Bronchial epithelial cell (primary cell): ENCODE data around the gene TOP3A. TPM values are rescaled to one million over a fixed set of nuclear protein-coding genes. Genes with fewer than 3 reads are reported as not detected.
A peak's percentile ranks its signal among the peaks of the same experiment; 100 is the strongest.

Experiments
- DNase-seq: peaks from one replicate; pipeline ENCODE4 v3.0.0-alpha.2; 2010; ENCODE audit warnings: low read depth
- FAIRE-seq: peaks from 2 replicates; lab custom pipeline; 2011; peaks lifted over from hg19 to GRCh38; lab: Jason Lieb, UNC
- H3K27me3 ChIP-seq: 2 replicates; pipeline ENCODE4 v1.5.1; 2011; ENCODE audit warnings: low read length; ENCODE audit not compliant: control insufficient read depth, insufficient read depth
- H3K36me3 ChIP-seq: 2 replicates; pipeline ENCODE4 v1.5.1; 2011; ENCODE audit warnings: low read length; ENCODE audit not compliant: control insufficient read depth, insufficient read depth
- H3K4me3 ChIP-seq: 2 replicates; pipeline ENCODE4 v1.5.1; 2011; ENCODE audit warnings: mild to moderate bottlenecking, low read depth, low read length, control low read depth
- CTCF ChIP-seq: IDR thresholded peaks from 2 replicates; pipeline ENCODE4 v1.5.1; 2011; ENCODE audit warnings: mild to moderate bottlenecking, moderate library complexity, low read length, control low read depth, inconsistent platforms; ENCODE audit not compliant: insufficient read depth, severe bottlenecking
- total RNA-seq: library from RNA; depleted of rRNA; stranded (reverse); fragments of >200 nt; gene quantifications from 2 replicates; pipeline ENCODE4 v1.2.1, GENCODE V29; 2014

The TOP3A gene
- total RNA-seq, 1 donor from 2014 or later = 22.4 TPM

DNA sequence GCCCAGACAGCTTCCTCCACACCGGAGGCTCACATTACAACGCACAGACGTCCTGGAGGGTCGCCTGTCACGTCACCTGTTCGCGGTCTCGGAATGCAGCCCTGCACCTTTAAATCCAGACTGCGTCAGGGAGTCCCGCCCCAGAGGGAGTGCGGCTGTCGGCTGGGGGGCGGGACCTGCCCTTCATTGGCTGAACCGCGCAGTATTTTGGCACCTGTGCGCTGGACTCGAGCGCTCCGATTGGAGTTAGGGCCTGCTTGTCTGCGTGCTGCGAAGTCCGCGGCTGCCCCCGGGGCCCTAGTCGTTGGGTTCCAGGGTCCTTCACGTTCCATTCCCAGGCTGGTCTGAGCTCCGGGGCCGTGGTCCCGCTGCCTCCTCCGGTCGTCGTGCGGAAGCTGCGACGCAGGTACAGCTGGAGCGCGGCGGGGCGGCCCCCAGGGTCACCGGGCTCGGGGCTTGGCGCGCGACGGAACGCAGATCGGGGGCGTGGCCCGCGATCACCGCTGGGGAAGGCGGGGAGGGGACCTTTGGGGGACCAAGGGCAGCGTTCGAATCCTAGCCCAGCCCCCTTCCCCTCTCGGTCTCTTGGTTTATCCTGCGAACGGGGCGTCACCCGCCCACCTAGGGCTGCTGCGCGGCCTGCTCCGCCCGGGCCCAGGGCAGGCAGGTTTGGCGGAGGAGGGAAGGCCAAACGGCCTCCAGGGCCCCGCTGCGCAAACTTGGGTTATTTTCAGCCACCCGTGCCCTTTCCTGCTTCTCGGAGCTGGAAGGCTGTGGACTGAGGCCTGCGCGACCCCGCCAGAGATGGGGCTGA, 54.3 kb downstream of the TOP3A start, which contains the start of gene MIEF2:
Gene MIEF2 (plus strand): TSS at position 331 of the 814 bp plus-strand sequence. CDS start 2,059 bp downstream, outside the sequence.
- H3K36me3 ChIP-seq = peaks cover 32% of the 10 kb centered on the region

GRCh38 chr17:18259621-18260331, 55.0 kb downstream of the TOP3A start:
- DNase-seq = peak; percentile 89
- H3K27me3 ChIP-seq = no peaks in the 10 kb centered on the region
- H3K36me3 ChIP-seq = peaks cover 38% of the 10 kb centered on the region
- no peak for TF ChIP-seq CTCF
- FAIRE-seq = no peak
- peak overlapping the region; percentile 85 for H3K4me3 ChIP-seq

More for the DNA sequence above, 54.3 kb downstream of the TOP3A start, which contains the start of gene MIEF2:
- Histone ChIP-seq H3K27me3 (no peaks in the 10 kb centered on the region), H3K4me3 (peak within 1 kb of the TSS; percentile 85)
- no peak for FAIRE-seq
- TF ChIP-seq CTCF = no peak
- DNase-seq = peak; percentile 93

GRCh38 chr17:18258356-18259038, 56.3 kb downstream of the TOP3A start, which contains the start of gene FLII:
Gene FLII, minus strand, starts transcription at chr17:18258738. Its CDS starts 48 bp downstream, at chr17:18258690.
- H3K4me3 ChIP-seq = peak within 1 kb of the TSS; percentile 86
- no peaks in the 10 kb centered on the region for H3K27me3 ChIP-seq
- DNase-seq (no peak), FAIRE-seq (no peak)
- no peak for TF ChIP-seq CTCF
- peaks cover 40% of the 10 kb centered on the region for H3K36me3 ChIP-seq

GRCh38 chr17:18257982-18258355, 56.8 kb downstream of the TOP3A start:
- Histone ChIP-seq H3K36me3 (peaks cover 41% of the 10 kb centered on the region), H3K4me3 (peak overlapping the region; percentile 86), H3K27me3 (no peaks in the 10 kb centered on the region)
- peak; percentile 81 for FAIRE-seq
- peak; percentile 39 for DNase-seq
- peak; percentile 11 for TF ChIP-seq CTCF

DNA sequence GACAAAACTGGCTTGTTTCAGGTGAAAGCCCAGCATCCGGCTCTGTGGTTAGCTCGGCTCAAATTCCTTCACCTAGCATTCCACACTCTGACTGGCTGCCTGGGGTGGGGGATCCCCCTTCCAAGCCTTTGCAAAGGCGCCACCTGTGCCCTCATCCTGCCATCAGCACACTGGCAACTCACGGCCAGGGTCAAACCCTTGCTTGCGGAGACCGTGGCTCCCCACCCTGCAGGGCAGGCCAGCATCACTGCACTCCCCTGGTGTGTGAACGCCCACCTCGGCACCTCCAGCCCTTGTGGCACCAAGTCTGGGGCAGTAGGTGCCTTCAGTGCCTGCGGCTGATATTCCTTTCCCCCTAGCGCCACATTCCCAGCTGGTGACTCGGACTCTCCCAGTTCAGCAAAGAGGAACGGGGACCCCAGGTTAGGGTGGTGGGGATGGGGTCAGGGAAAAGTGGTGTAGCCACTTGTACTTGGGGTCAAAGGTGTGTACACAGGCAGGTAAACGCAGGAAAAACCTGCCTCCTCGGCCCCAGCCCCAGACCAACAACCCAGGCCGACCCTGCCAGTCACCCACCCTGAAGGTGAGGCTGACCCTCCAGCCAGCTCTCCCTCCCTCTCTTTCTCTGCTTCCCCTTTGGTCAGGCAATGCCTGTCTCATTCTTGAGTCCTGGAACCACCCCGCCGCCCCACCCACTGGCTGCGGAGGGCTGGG, 57.4 kb downstream of the TOP3A start:
- DNase-seq (peak; percentile 64), FAIRE-seq (no peak)
- Histone ChIP-seq H3K36me3 (peaks cover 41% of the 10 kb centered on the region), H3K27me3 (no peaks in the 10 kb centered on the region), H3K4me3 (peak overlapping the region; percentile 86)
- peak; percentile 21 for TF ChIP-seq CTCF
